ENCODE data around the gene HMOX1.
"Not testable (repeated sequence)": the region's sequence is repeated elsewhere in the genome, so short reads cannot be mapped to it uniquely, and the experiment has no call there.

Gene HMOX1

DNA sequence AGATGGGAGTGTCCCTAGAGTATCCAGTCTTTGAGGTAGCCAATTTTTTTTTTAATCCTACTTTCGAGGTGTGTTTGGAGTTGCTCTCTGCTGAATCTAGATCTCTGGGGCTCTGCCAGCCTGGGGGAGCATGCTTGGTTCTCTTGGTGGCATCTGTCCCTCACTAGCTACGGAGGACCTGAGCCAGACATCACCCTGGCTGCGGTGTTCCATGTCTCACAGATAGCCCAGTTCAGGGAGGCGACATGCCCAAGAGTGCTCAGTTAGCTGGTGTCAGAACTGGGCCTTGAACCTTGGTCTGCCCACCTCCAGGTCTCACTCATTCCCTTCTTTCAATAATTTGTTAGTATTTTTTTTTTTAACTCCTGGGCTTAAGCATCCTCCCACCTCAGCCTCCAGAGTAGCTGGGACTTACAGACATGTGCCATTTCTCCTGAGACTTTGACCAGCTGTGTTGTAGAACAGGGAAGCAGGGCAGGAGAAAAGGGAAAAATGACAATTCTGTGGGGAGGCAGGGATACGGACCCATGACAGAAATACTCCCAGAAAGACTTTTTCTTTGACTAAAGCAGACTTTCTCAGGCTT, 621 bp downstream of the HMOX1 start:
- no peak for DNase-seq

DNA sequence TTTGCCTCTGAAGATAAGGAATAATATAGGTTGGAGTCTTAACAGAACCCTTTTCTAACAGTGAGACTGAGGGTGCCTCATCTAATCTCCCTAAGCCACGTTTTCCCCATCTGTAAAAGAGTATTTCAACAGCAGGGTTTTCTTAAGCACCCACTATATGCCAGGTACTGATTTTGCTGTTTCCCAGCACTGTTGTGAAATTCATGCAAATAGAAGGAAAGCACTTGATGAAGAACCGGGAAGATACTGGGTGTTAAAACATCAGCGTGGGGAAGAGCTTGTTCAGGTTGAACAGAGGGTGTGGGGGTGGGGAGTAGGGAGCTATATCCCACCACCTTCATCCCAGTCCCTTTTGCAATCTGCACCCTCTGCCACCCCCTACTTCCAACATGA, 2.8 kb downstream of the HMOX1 start:
- no peak for DNase-seq

DNA sequence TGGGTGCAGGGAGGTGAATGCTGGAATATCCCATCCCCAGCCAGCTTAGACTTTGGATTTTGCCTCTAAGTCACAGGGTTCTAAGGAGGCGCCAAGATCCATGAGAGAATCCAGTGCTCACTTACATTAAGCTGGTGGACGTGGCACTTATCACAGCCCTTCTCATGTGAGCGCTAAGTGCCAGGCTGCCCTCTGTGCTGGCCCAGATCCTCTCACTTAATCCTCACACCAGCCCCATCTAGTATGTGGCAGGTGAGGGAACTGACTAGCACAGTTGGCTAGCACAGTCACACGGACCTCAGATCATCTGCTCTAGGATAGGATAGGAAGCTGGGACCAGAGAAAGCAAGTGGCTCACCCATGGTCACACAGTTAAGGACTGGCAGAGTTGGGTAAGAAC, 3.6 kb downstream of the HMOX1 start:
- DNase-seq, result no peak

DNA sequence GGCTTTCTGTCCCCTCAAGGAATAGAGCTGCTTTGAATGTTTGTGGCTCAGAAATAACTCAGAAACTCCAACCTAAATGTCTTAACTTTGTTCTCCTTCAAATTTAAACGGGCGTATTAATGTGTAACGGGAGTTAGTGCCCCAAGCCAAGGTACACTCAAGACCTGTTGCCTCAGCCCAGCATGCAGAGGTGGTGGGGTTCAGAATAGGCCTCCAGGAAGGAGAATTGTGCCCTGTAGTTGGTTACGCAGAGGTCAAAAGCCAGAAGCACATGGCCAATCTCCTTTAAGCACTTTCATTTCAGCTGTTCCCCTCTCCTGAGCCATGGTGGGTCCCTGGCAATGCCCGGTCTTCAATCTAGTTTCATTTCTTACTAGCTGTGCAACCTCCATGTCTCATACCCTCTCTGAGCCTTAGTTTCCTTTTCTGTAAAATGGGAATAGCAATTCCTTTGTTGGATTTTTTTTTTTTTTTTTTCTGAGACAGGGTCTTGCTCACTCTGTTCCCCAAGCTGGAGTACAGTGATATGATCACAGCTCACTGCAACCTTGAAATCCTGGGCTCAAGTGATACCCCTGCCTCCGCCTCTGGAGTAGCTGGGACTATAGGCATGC, 4.2 kb downstream of the HMOX1 start:
- no peak for DNase-seq

DNA sequence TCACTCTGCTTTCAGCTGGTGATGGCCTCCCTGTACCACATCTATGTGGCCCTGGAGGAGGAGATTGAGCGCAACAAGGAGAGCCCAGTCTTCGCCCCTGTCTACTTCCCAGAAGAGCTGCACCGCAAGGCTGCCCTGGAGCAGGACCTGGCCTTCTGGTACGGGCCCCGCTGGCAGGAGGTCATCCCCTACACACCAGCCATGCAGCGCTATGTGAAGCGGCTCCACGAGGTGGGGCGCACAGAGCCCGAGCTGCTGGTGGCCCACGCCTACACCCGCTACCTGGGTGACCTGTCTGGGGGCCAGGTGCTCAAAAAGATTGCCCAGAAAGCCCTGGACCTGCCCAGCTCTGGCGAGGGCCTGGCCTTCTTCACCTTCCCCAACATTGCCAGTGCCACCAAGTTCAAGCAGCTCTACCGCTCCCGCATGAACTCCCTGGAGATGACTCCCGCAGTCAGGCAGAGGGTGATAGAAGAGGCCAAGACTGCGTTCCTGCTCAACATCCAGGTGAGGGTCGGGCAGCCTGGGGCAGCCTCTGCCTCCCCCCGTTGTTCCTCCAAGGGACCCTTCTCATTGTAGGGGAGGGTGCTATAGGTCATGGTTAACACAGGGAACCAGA, 5.9 kb downstream of the HMOX1 start:
- no peak for DNase-seq

DNA sequence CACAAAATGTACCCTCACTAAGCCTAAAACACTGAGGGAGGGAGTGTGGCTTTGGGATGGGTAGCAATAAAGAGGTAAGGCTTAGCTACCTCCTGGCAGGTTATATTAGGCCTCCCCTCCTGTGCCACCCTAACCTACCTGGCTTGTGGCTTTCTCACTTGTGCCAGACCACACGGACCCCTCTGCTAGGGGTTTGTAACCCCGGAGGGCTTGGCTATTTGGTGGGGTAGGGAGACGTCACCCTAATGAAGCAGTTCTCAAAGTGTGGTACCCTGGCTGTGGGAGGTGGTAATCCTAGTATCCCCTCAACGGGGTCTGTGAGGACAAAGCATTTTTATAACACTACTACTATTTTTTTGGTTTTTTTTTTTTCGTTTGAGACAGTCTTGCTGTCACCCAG, 10.0 kb downstream of the HMOX1 start:
- no peak for DNase-seq

DNA sequence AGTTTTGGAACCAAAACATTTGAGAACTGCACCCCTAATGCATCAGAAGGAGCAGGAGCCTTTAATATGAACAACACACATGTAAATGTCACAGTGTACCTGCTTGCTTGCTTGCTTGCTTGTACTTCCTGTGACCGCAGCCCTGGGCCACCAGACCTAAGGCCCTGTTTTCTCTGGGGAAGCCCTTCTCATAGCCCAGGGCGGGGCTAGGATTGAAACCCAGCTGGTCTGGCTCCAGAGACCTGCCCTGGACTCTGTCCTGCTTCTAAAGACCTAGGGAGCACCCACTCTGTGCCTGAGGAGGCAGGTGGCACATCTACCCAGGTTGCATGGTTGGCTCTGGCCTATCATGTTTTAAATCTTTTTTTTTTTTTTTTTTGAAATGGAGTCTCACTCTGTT, 11.5 kb downstream of the HMOX1 start:
- no peak for DNase-seq

DNA sequence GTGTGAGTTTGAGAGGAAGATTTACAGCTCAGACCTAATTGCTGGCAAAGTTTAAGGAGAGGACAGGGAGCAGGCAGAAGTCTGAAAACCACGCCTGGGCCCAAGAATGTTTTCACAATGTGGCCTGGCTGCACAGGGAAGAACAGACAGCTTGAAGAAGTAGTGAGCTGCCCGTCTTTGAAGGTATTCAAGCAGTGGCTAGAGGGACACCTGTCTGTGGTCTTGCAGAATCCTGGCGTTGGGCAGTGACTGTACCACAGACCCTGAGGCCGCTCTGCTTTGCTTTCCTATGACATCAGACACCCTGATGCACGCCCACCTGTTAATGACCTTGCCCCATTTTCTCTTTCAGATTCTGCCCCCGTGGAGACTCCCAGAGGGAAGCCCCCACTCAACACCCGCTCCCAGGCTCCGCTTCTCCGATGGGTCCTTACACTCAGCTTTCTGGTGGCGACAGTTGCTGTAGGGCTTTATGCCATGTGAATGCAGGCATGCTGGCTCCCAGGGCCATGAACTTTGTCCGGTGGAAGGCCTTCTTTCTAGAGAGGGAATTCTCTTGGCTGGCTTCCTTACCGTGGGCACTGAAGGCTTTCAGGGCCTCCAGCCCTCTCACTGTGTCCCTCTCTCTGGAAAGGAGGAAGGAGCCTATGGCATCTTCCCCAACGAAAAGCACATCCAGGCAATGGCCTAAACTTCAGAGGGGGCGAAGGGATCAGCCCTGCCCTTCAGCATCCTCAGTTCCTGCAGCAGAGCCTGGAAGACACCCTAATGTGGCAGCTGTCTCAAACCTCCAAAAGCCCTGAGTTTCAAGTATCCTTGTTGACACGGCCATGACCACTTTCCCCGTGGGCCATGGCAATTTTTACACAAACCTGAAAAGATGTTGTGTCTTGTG, 12.5 kb downstream of the HMOX1 start:
- no peak for DNase-seq

DNA sequence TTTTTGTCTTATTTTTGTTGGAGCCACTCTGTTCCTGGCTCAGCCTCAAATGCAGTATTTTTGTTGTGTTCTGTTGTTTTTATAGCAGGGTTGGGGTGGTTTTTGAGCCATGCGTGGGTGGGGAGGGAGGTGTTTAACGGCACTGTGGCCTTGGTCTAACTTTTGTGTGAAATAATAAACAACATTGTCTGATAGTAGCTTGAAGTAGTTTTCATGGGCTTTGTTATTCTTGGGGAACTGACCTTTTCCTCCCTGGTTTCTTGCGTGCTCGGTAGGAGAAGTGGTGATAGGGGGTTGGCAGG, 13.1 kb downstream of the HMOX1 start:
- no peak for DNase-seq

DNA sequence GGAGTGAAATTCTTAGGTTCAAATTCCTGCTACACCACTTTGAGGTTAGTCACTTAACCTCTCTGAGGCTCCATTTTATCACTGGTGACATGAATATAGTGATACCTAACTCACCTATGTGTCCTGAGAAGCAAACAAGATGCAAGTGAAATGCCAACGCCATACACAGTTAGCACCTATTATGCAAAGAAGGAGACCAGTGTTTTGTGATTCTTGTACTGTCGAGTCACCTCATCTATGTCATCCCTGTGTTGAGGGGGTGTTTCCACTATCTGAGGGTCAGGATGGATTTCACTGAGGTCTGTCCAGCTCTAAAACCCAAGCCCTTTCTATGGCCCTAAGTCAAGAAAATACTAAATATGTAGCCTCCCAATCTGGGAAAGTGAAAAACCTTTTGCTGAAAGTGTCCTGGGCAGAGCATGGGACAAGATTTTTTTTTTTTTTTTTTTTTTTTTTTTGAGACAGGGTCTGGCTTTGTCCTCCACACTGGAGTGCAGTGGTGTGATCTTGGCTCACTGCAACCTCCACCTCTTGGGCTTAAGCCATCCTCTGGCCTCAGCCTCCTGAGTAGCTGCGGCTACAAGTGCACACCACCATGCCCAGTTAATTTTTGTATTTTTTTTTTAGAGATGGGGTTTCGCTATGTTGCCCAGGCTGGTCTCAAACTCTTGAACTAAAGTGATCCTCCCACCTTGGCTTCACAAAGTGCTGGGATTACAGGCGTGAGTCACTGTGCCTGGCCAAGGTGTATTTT, 14.1 kb downstream of the HMOX1 start:
- DNase-seq, result no peak

DNA sequence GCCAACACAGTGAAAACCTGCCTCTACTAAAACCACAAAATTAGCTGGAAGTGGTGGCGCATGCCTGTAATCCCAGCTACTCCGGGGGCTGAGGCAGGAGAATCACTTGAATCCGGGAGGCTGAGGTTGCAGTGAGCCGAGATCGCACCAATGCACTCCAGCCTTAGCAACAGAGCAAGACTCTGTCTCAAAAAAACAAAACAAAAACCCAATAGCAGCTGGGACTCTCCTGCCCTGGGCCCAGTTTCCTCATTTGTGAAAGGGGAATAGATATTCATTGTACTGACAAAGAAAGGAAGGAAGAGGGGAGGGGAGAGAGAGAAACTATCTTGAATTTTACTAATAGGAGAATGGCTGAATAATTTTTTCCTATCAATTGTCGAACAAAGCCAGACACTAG, 15.7 kb downstream of the HMOX1 start:
- not testable (repeated sequence) for DNase-seq

DNA sequence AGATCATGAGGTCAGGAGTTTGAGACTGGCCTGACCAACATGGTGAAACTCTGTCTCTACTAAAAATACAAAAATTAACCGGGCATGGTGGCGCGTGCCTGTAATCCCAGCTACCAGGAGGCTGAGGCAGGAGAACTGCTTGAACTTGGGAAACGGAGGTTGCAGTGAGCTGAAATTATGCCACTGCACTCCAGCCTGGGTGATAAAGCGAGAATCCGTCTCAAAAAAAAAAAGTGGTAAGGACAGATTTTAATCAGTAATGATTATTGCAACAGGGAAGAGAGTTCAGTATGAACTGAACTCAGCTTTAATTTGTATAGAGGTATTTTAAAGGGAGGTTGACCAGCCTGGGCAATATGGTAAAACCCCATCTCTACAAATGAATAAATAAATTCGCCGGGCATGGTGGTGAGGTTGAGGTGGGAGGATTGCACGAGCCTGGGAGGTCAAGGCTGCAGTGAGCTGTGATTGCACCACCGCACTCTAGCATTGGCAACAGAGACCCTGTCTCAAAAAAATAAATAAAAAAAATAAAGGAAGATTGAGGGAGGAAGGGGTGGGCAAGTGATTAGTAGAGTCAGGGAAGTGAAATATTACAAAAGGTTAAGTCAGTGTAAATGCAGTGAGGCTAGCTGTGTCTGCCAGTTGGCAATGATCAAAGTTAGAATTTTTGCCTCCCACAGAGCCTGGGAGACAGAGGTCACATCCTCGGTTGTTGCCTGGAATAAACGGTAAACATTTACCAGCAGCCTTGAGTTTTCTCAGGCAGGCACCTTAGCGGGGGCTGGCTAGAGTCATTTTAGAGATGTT, 16.4 kb downstream of the HMOX1 start:
- DNase-seq, result no peak

DNA sequence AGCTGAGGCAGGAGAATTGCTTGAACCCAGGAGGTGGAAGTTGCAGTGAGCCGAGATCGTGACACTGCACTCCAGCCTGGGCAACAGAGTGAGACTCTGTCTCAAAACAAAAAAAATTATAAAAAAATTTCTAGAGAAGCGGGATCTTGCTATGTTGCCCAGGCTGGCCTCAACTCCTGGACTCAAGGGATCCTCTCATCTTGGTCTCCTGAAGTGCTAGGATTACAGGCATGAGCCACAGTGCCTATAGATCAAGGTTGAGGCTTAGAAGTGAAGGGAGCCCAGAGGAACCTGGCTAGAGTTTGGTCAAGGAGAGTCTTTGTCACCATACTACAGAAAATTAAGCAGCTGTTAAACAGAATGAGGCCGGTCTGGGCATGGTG, 17.7 kb downstream of the HMOX1 start:
- DNase-seq, result no peak

DNA sequence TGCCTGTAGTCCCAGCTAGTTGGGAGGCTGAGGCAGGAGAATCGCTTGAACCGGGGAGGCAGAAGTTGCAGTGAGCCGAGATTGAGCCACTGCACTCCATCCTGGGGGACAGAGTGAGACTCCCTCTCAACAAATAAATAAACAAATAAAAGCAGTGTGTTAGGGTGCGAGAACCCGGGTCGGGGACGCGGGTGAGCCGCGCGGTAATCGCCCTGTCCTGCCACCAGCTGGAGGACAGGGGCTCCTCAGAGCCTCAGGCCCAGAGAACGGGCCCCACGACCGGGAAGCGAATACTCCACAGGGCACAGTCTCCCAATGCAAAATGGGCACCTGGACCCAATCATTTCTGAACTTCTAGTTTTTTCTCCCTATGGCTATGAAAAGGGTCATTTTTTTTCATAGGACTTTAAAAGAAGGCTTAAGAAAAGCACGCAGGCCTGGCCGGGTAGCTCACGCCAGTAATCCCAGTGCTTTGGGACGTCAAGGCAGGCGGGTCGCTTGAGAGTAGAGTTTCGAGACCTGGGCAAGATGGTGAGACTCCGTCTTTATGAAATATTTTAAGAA, 18.3 kb downstream of the HMOX1 start:
- no peak for DNase-seq

DNA sequence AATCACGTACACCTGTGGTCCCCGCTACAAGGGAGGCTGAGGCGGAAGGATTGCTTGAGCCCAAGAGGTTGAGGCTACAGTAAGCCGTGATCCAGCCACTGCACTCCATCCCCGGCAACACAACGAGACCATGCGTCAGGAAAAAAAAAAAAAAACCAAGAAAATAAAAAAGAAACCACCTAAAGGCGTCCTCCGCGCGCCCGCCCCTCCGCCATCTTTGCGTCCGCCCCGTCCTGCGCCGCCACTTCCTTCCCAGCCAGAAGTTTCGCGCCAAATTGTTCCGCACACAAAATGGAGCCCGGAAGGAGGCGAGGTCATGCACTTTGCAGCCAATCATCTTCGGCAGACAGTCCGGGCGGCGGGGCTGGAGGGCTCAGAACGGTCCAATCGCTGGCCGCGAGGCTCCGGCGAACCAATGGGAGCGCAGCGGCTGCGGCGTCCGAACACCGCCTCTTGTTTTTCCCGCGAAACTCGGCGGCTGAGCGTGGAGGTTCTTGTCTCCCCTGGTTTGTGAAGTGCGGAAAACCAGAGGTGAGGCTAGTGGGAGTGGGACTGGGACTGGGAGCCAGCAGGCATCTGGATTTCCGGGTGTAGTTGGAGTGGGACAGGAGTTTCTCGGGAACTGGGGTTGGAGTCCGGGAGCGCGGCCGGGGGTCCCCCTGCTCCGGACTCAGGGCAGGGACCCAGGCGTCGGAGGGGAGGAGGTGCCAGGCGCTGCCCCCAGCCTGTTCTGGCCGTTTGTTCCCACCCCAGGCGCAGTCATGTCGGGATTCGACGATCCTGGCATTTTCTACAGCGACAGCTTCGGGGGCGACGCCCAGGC, 19.0 kb downstream of the HMOX1 start, which contains the start of gene MCM5:
TSS of gene MCM5 (plus strand) at position 463 of the 823 bp plus-strand sequence. CDS start at position 762, 299 bp downstream.
- peak; percentile 94 for DNase-seq

DNA sequence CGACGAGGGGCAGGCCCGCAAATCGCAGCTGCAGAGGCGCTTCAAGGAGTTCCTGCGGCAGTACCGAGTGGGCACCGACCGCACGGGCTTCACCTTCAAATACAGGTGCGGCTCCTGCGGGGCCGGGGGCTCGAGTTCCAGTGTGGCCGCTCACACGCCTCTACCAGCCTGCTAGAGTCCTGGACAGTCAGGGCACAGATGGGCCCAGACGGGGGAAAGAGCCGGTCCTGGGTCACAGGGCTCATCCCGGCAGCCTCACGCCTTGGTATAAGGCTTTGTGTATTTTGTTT, 19.6 kb downstream of the HMOX1 start:
- no peak for DNase-seq

DNA sequence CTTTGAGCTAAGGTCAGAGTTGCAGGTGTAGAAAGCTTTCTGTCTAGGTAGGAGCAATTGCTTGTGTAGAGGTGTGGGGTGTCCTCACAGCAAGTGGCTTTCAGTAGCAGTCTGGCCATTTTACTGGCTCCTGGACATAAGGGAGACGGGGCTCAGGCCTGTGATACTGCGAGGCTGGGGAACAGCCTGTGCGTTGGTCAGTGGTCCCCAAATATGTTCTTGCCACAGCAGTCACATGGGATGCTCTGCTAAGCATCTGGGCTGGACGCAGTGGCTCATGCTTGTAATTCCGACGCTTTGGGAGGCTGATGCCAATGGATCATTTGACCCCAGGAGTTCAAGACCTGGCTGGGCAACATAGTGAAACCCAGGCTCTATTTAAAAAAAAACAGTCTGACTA, 21.0 kb downstream of the HMOX1 start:
- DNase-seq, result no peak

DNA sequence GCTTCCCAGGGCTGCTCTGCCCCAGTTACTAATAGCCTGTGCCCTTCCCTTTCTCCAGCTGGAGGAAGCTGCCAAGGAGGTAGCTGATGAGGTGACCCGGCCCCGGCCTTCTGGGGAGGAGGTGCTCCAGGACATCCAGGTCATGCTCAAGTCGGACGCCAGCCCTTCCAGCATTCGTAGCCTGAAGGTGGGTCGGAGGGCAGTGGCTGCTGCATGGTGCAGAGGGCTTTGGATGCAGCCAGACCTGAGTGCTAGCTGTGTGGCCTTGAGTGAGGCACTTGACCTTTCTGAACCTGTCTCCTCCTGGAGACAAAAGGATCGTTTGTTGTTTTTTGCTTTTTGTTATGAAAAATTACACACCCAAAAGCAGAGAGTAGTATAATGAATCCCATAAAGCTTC, 22.5 kb downstream of the HMOX1 start:
- no peak for DNase-seq

DNA sequence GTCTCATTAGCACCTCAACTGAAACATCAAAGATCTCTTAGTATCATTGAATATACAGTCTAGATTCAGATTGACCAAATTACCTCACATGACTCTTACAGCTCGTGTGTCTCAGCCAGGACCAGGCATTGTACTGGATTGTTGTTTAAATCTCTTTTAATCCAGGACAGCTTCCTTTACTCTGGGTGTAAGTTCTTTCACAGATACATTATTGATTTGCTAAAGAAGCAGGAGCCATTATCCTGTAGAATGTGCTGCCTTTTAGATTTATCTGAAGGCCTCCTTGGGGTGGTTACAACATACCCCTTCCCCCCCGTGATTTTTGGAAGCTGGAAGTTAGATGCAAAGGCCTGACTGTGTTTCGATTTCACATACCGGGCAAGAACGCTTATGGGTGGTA, 23.3 kb downstream of the HMOX1 start:
- no peak for DNase-seq

DNA sequence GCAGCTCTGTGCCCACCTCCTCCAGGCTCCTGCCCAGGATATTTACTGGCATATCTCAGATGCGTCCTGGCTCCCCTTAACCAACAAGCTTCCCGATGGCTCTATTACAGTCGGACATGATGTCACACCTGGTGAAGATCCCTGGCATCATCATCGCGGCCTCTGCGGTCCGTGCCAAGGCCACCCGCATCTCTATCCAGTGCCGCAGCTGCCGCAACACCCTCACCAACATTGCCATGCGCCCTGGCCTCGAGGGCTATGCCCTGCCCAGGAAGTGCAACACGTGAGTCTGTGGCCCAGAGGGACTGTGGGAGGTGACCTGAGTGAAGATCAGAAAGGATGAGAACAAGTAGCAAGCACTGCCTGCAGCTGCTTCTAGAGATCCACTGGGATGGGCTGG, 25.5 kb downstream of the HMOX1 start:
- no peak for DNase-seq

DNA sequence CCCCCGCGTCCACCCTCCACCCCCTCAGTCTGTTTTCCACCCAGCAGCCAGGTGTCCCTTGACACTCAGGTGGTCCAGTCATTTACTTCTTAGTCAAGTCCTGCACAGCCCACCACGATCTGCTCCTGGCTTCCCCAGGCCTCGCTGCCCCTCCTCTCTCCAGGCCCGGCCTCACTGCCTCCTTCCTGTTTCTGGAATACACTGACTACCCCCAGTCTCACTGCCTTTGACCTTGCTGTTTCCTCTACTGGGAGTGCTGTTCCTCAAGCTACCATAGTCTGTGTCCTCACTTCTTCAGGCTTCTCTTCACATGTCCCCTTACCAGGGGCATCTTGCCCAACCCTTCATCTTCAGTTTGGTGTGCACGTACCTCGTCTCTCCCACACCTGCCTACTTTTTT, 26.5 kb downstream of the HMOX1 start:
- no peak for DNase-seq

Measured in activated T-cell treated with anti-CD3 and anti-CD28 coated beads for 4 hours (primary cell).